Cardiac muscle cell (in vitro differentiated cells and primary cell): Measurements from ENCODE around the gene ZMYM3. TPM values are rescaled to one million over a fixed set of nuclear protein-coding genes. Genes with fewer than 3 reads are reported as not detected.

Experiments
- DNase-seq, 2 donors: peaks; one replicate each; pipeline versions ENCODE4 v3.0.0 to v3.0.0-alpha.2; 2010 to 2017; ENCODE audit warnings: low read depth in 1 of 2, low spot score in 1 of 2
- H3K27ac ChIP-seq: fragments of 200-600 bp; sonication (generic); 2 replicates; pipeline ENCODE4 v1.5.1; 2016
- H3K27me3 ChIP-seq: fragments of 200-600 bp; sonication (generic); 2 replicates; pipeline ENCODE4 v1.6.0; 2016; ENCODE audit warnings: control low read depth
- H3K36me3 ChIP-seq: fragments of 200-600 bp; sonication (generic); 2 replicates; pipeline ENCODE4 v1.5.1; 2016; ENCODE audit warnings: control low read depth
- H3K4me1 ChIP-seq: fragments of 200-600 bp; sonication (generic); 2 replicates; pipeline ENCODE4 v1.8.1; 2017; ENCODE audit warnings: low read depth, mild to moderate bottlenecking, mixed run types
- H3K4me3 ChIP-seq: fragments of 200-600 bp; sonication (generic); 2 replicates; pipeline ENCODE4 v1.5.1; 2016; ENCODE audit warnings: mild to moderate bottlenecking
- H3K9me3 ChIP-seq: fragments of 200-600 bp; sonication (generic); 2 replicates; pipeline ENCODE4 v1.5.1; 2017; ENCODE audit warnings: low read depth, mild to moderate bottlenecking, control low read depth
- polyA plus RNA-seq: library from polyadenylated mRNA; unstranded; fragments of >200 nt; fragmentation: Nextera tagmentation; extraction: Ambion mirVana; gene quantifications from 2 replicates; pipeline ENCODE4 v1.2.1, GENCODE V29; 2016
- total RNA-seq: library from RNA; depleted of rRNA; stranded (reverse); fragments of >200 nt; gene quantifications from 2 replicates; pipeline ENCODE4 v1.2.3, GENCODE V29; 2016
- TF ChIP-seq, protein P1 (sequence below): IDR thresholded peaks from 2 replicates; pipeline ENCODE4 v1.5.1; 2012; ENCODE audit warnings: low read depth, mild to moderate bottlenecking, low read length

ZMYM3 gene
- total and polyA plus RNA-seq, 2 experiments from 2014 or later, result 24.8 to 112 TPM

DNA sequence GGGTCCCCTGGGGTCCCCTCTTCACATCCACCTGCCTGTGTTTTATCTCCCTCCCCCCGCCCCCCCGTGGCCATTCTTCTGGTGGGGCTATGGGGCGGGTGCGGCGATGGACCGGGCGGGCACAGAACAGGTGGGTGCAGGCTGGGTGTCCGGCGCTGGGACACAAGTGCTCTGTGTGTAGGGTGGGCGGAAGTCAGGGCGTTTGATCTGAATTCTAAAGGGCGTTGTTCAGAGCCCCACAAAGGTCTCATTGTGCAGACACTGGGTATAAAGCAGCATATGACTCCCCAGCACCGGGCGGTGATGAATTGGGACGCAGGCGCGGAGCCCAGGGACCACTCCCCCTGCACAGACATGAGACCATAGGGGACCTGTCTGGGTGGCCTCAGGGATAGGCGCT is 31.0 kb downstream of the ZMYM3 start, which contains the start of gene GJB1:
TSS of gene GJB1 (plus strand) at position 296 of the 400 bp plus-strand sequence. CDS start 484 bp downstream, outside the sequence.
- Histone ChIP-seq H3K36me3 (no peaks in the 10 kb centered on the region), H3K27me3 (no peaks in the 10 kb centered on the region), H3K27ac (no peak within 1 kb of the TSS), H3K9me3 (no peaks in the 10 kb centered on the region), H3K4me3 (no peak within 1 kb of the TSS), H3K4me1 (no peaks in the 10 kb centered on the region)
- no peak for DNase-seq
- TF ChIP-seq, protein P1, sequence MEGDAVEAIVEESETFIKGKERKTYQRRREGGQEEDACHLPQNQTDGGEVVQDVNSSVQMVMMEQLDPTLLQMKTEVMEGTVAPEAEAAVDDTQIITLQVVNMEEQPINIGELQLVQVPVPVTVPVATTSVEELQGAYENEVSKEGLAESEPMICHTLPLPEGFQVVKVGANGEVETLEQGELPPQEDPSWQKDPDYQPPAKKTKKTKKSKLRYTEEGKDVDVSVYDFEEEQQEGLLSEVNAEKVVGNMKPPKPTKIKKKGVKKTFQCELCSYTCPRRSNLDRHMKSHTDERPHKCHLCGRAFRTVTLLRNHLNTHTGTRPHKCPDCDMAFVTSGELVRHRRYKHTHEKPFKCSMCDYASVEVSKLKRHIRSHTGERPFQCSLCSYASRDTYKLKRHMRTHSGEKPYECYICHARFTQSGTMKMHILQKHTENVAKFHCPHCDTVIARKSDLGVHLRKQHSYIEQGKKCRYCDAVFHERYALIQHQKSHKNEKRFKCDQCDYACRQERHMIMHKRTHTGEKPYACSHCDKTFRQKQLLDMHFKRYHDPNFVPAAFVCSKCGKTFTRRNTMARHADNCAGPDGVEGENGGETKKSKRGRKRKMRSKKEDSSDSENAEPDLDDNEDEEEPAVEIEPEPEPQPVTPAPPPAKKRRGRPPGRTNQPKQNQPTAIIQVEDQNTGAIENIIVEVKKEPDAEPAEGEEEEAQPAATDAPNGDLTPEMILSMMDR, result no peak

DNA sequence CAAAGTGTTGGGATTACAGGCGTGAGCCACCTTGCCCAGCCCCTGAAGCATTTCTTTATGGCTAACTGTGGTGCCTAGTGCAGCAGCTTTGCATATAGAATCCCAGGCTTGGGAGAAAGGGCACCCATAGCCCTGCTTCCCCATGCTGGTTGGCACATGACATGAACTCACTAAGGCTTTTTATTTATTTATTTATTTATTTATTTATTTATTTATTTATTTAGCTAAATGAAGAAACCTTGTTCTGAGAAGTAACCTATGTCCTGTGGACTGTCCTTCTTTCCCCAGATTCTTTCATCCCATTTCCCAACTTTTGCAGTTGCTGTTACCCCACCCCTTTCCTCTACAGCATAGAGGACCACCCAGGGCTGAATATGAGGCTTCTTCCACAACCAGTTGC is 32.8 kb downstream of the ZMYM3 start:
- H3K4me1 ChIP-seq, result no peaks in the 10 kb centered on the region
- H3K27me3 ChIP-seq, result no peaks in the 10 kb centered on the region
- TF ChIP-seq, protein P1, result no peak
- H3K9me3 ChIP-seq, result no peaks in the 10 kb centered on the region
- no peak for DNase-seq
- H3K4me3 ChIP-seq, result no peak overlapping the region
- H3K27ac ChIP-seq, result no peak overlapping the region
- H3K36me3 ChIP-seq, result no peaks in the 10 kb centered on the region

DNA sequence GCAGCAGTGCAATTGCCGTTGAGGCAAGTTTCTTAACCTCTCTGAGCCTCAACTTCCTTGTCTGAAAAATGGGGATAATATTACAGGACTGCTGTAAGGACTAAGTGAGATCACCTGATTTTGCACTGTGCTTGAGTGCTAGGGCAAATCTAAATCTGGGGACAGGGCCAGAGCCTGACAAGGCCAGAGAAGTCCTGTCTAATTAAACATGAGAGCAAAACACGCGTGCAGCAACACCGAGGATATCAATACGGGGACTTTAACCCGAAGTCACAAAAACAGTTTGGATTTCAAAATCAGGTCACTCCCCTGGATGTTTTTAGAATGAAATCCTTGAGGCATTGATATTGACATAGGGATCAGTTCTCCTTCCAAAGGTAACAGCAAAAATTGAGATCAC is 36.6 kb downstream of the ZMYM3 start:
- Histone ChIP-seq H3K27me3 (no peaks in the 10 kb centered on the region), H3K36me3 (no peaks in the 10 kb centered on the region), H3K27ac (no peak overlapping the region), H3K4me1 (no peaks in the 10 kb centered on the region), H3K4me3 (no peak overlapping the region), H3K9me3 (no peaks in the 10 kb centered on the region)
- TF ChIP-seq, protein P1, result no peak
- no peak for DNase-seq

DNA sequence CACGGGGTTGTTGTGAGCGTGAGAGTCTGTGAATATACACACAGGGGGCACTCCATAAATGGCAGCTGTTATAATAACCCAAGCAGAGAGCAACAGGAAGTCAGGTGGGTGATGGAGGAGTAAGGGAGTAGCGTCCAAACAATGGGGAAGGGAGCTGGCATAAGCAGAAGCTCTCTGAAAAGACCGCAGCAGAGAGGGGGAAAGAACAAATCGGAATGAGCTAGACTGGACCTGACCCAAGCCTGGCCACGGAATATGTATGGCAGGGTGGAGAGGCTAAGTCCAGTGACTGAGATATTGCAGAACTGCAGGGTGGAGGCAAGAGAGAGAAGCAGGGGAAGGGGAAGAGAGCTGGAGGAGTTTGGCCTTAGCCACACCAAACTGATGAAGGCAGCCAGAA is 37.5 kb downstream of the ZMYM3 start:
- Histone ChIP-seq H3K9me3 (no peaks in the 10 kb centered on the region), H3K4me1 (no peaks in the 10 kb centered on the region), H3K4me3 (no peak overlapping the region), H3K36me3 (no peaks in the 10 kb centered on the region), H3K27me3 (no peaks in the 10 kb centered on the region), H3K27ac (no peak overlapping the region)
- TF ChIP-seq, protein P1, result no peak
- no peak for DNase-seq

DNA sequence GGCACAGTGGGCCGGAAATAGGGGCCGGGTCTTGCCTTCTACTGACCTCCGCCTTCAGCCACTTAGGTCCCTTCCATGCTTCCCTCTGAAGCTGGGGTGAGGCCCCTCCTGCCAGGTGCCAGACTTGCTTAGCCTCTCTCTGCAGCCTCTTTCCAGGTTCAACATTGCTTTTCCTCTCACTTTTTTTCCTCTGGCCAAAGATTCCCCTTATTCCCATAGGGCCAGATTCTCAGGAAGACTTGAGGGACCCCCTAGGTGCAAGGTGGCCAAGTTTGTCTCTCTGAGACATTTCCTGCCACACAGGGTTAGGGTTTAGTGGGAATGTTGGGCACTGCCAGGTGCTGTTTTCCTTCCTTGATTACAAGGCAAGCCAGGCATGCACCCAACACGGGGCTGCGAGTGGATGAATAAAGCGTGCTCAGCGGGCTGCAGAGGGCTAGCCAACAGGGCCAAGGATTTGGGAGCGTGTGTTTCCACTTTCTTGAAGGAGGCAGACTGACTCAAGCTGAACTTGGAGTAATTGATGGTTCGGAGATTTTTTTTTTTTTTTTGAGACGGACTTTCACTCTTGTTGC is 38.5 kb downstream of the ZMYM3 start:
- H3K4me1 ChIP-seq, result no peaks in the 10 kb centered on the region
- H3K4me3 ChIP-seq, result no peak overlapping the region
- H3K9me3 ChIP-seq, result no peaks in the 10 kb centered on the region
- DNase-seq, result no peak
- no peaks in the 10 kb centered on the region for H3K27me3 ChIP-seq
- TF ChIP-seq, protein P1, result no peak
- H3K27ac ChIP-seq, result no peak overlapping the region
- H3K36me3 ChIP-seq, result no peaks in the 10 kb centered on the region
